Trophoblast cell (in vitro differentiated cells and primary cell): Measurements from ENCODE around the gene BMP8A.

Source experiments
- DNase-seq, 2 donors: peaks; one replicate each; pipeline ENCODE4 v3.0.0-alpha.2; 2016
- H2AFZ ChIP-seq: 2 replicates; pipeline ENCODE4 v1.6.1; 2013; ENCODE audit warnings: low read length, moderate library complexity, mild to moderate bottlenecking; ENCODE audit not compliant: insufficient read depth, poor library complexity
- H2AK5ac ChIP-seq: 2 replicates; pipeline ENCODE4 v1.6.1; 2013; ENCODE audit warnings: mild to moderate bottlenecking, low read length
- H2BK120ac ChIP-seq: 2 replicates; pipeline ENCODE4 v1.6.1; 2013; ENCODE audit warnings: low read length, mild to moderate bottlenecking, moderate library complexity; ENCODE audit not compliant: insufficient read depth, poor library complexity
- H2BK12ac ChIP-seq: 2 replicates; pipeline ENCODE4 v1.6.1; 2013; ENCODE audit warnings: mild to moderate bottlenecking, low read length, moderate library complexity
- H2BK5ac ChIP-seq: 2 replicates; pipeline ENCODE4 v1.6.1; 2013; ENCODE audit warnings: low read length, low read depth, moderate library complexity, mild to moderate bottlenecking; ENCODE audit not compliant: poor library complexity
- H3K14ac ChIP-seq: 2 replicates; pipeline ENCODE4 v1.6.1; 2013; ENCODE audit warnings: mild to moderate bottlenecking, low read length
- H3K18ac ChIP-seq: 2 replicates; pipeline ENCODE4 v1.6.1; 2013; ENCODE audit warnings: mild to moderate bottlenecking, low read length
- H3K23ac ChIP-seq: 2 replicates; pipeline ENCODE4 v1.6.1; 2013; ENCODE audit warnings: low read length
- H3K27ac ChIP-seq: 2 replicates; pipeline ENCODE4 v1.5.1; 2013; ENCODE audit warnings: low read depth, mild to moderate bottlenecking, inconsistent platforms, low read length, moderate library complexity
- H3K27me3 ChIP-seq: 2 replicates; pipeline ENCODE4 v1.6.1; 2013; ENCODE audit warnings: inconsistent platforms, mild to moderate bottlenecking, low read length, moderate library complexity; ENCODE audit not compliant: insufficient read depth
- H3K36me3 ChIP-seq, 2 experiments: 1 replicate in 1 of 2; 2 replicates in 1 of 2; pipeline ENCODE4 v1.6.1; 2013; ENCODE audit warnings: low read length in 2 of 2, mild to moderate bottlenecking in 2 of 2, moderate library complexity in 1 of 2; ENCODE audit not compliant: insufficient read depth in 2 of 2, control insufficient read depth in 1 of 2
- H3K4ac ChIP-seq: 2 replicates; pipeline ENCODE4 v1.6.1; 2013; ENCODE audit warnings: low read depth, mild to moderate bottlenecking, low read length, moderate library complexity
- H3K4me1 ChIP-seq, 2 experiments: 1 replicate in 1 of 2; 2 replicates in 1 of 2; pipeline ENCODE4 v1.6.1; 2013; ENCODE audit warnings: low read length in 2 of 2, mild to moderate bottlenecking in 2 of 2, moderate library complexity in 1 of 2; ENCODE audit not compliant: insufficient read depth in 2 of 2, control insufficient read depth in 1 of 2
- H3K4me2 ChIP-seq: 2 replicates; pipeline ENCODE4 v1.6.1; 2013; ENCODE audit warnings: inconsistent platforms, mild to moderate bottlenecking, low read length, moderate library complexity
- H3K4me3 ChIP-seq: 2 replicates; pipeline ENCODE4 v1.5.1; 2013; ENCODE audit warnings: mild to moderate bottlenecking, low read depth, low read length, inconsistent platforms
- H3K79me1 ChIP-seq: one replicate; pipeline ENCODE4 v1.6.1; 2013; ENCODE audit warnings: low read length
- H3K79me2 ChIP-seq: 2 replicates; pipeline ENCODE4 v1.6.1; 2013; ENCODE audit warnings: low read length, mild to moderate bottlenecking; ENCODE audit not compliant: control insufficient read depth, insufficient read depth, poor library complexity
- H3K9ac ChIP-seq: 2 replicates; pipeline ENCODE4 v1.6.1; 2013; ENCODE audit warnings: mild to moderate bottlenecking, low read length
- H3K9me3 ChIP-seq: 2 replicates; pipeline ENCODE4 v1.6.1; 2013; ENCODE audit warnings: low read depth, mild to moderate bottlenecking, control low read depth, inconsistent platforms, low read length; ENCODE audit not compliant: insufficient read depth
- H4K12ac ChIP-seq: 2 replicates; pipeline ENCODE4 v1.6.1; 2013; ENCODE audit warnings: low read depth, mild to moderate bottlenecking, low read length, moderate library complexity
- H4K8ac ChIP-seq: 2 replicates; pipeline ENCODE4 v1.6.1; 2013; ENCODE audit warnings: low read depth, mild to moderate bottlenecking, low read length, moderate library complexity
- H4K91ac ChIP-seq: one replicate; pipeline ENCODE4 v1.6.1; 2013; ENCODE audit warnings: low read depth, mild to moderate bottlenecking, low read length, moderate library complexity
- WGBS: extraction: QIAGEN DNeasy Blood & Tissue Kit; methylation state at CpG from one replicate; pipeline ENCODE4 v1.1.7; 2013; ENCODE audit warnings: missing lambda C conversion rate; ENCODE audit not compliant: insufficient read length, insufficient coverage; ENCODE audit errors: extremely low coverage; 5-methylcytosine and 5-hydroxymethylcytosine counted together

Gene BMP8A

DNA sequence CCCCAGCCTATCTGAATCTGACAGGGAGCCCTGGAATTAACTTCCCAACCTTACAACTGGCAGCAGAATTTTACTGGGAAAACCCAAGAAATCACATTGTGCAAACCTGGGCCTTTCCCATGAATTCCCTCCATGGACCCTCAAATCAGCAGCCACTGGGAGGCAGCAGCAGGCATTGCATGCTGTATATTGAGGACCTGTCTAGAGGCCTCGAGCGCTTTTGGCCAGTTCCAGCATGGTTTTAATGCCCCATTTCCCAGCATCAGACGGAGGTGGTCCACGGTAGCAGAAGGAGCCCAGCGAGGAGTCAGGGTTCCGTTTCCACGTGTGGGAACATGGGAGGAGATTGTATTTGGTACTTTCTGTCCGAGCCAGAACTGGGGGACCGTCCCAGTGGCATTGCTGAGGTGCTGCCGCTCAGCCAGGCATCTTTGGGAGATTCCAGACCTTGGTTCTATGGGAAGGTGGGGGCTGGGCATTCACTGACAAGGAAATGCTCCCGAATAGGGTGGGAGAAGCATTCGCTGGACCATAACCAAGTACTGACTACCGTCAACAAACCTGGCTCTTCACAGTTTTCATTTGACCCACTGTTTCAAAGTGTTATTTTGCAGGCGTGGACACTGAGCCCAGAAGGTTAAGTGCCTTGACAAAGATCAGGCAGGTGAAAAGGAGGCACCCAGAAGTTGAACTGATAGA is 15.9 kb downstream of the BMP8A start:
- no peak overlapping the region for H3K14ac ChIP-seq
- no peak overlapping the region for H3K4me3 ChIP-seq
- no peak overlapping the region for H3K18ac ChIP-seq
- no peak overlapping the region for H3K4me2 ChIP-seq
- H3K4ac ChIP-seq, result no peak overlapping the region
- H2AFZ ChIP-seq, result no peak overlapping the region
- H3K23ac ChIP-seq, result no peak overlapping the region
- no peaks in the 10 kb centered on the region for H3K79me2 ChIP-seq
- H2BK12ac ChIP-seq, result no peak overlapping the region
- H3K4me1 ChIP-seq, result no peaks in the 10 kb centered on the region
- H3K9me3 ChIP-seq, result peaks cover 2% of the 10 kb centered on the region
- no peak overlapping the region for H4K91ac ChIP-seq
- H3K79me1 ChIP-seq, result no peaks in the 10 kb centered on the region
- H3K27ac ChIP-seq, result no peak overlapping the region
- H2BK5ac ChIP-seq, result no peak overlapping the region
- DNase-seq, result no peak
- no peaks in the 10 kb centered on the region for H3K36me3 ChIP-seq
- H2BK120ac ChIP-seq, result no peak overlapping the region
- no peaks in the 10 kb centered on the region for H3K27me3 ChIP-seq
- no peak overlapping the region for H2AK5ac ChIP-seq
- no peak overlapping the region for H3K9ac ChIP-seq
- no peak overlapping the region for H4K8ac ChIP-seq
- no CpG with 5 or more reads among the region's 14 CpGs for WGBS
- H4K12ac ChIP-seq, result no peak overlapping the region

DNA sequence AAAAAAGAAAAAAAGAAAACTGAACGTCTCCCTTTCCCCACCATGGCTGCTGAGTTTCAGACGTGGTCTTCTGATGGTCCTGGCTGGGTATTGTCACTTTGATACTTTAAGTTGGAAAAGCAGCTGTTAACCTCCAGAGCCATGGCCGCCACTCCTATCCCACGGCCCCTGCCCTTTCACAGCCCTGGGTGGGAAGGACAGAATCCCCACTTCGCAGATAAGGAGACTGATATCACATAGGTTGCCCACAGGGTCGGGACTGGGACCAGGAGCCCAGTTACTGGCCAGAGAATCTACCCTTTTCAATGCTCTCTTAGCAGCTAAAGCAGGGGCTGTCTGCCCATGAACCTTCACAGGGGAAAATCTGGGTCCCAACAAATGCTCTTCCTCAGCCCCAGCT is 16.8 kb downstream of the BMP8A start:
- H3K27ac ChIP-seq, result no peak overlapping the region
- no peak overlapping the region for H2BK5ac ChIP-seq
- H3K4me1 ChIP-seq, result no peaks in the 10 kb centered on the region
- no peak overlapping the region for H3K14ac ChIP-seq
- H3K79me2 ChIP-seq, result no peaks in the 10 kb centered on the region
- no peaks in the 10 kb centered on the region for H3K36me3 ChIP-seq
- WGBS, result no CpG with 5 or more reads among the region's 6 CpGs
- H2BK12ac ChIP-seq, result no peak overlapping the region
- H2AK5ac ChIP-seq, result no peak overlapping the region
- H4K12ac ChIP-seq, result no peak overlapping the region
- no peak overlapping the region for H3K4me2 ChIP-seq
- H3K4ac ChIP-seq, result no peak overlapping the region
- no peak overlapping the region for H3K9ac ChIP-seq
- peaks cover 2% of the 10 kb centered on the region for H3K9me3 ChIP-seq
- no peak overlapping the region for H2BK120ac ChIP-seq
- H2AFZ ChIP-seq, result no peak overlapping the region
- H3K79me1 ChIP-seq, result no peaks in the 10 kb centered on the region
- H3K23ac ChIP-seq, result no peak overlapping the region
- H4K8ac ChIP-seq, result no peak overlapping the region
- H3K18ac ChIP-seq, result no peak overlapping the region
- H3K27me3 ChIP-seq, result no peaks in the 10 kb centered on the region
- no peak overlapping the region for H4K91ac ChIP-seq
- H3K4me3 ChIP-seq, result no peak overlapping the region
- no peak for DNase-seq

DNA sequence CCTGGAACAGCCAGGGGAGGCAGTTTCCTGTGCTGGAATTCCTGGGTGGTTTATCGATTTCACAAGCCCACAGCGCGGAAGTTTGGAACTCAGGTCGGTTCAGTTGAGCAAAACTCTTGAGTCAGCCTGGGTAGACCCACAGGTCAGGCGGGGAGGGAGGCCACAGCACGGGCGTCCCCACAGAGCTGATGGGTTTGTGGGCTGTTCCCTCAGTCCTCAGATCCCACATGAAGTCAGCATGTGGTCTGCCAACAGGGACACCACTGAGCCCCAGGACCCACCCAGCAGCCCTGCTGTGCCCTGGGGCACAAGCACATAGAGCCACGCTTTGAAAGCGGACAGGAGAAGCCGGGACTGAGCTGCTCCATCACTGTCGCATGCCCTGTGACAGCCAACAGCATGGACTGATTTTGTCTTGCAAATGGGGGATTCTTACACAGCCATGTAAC is 17.4 kb downstream of the BMP8A start:
- H3K9ac ChIP-seq, result no peak overlapping the region
- H3K9me3 ChIP-seq, result peaks cover 2% of the 10 kb centered on the region
- H3K79me1 ChIP-seq, result no peaks in the 10 kb centered on the region
- H4K12ac ChIP-seq, result no peak overlapping the region
- no peak overlapping the region for H2BK120ac ChIP-seq
- no peak overlapping the region for H4K8ac ChIP-seq
- H4K91ac ChIP-seq, result no peak overlapping the region
- no peak overlapping the region for H3K4ac ChIP-seq
- H3K27me3 ChIP-seq, result no peaks in the 10 kb centered on the region
- H2BK5ac ChIP-seq, result no peak overlapping the region
- H3K14ac ChIP-seq, result no peak overlapping the region
- H3K79me2 ChIP-seq, result no peaks in the 10 kb centered on the region
- no peaks in the 10 kb centered on the region for H3K4me1 ChIP-seq
- no peak overlapping the region for H2AK5ac ChIP-seq
- H3K18ac ChIP-seq, result no peak overlapping the region
- peak in 1 of 2 donors; percentile 22 for DNase-seq
- no peak overlapping the region for H3K4me3 ChIP-seq
- no peak overlapping the region for H2BK12ac ChIP-seq
- no peak overlapping the region for H3K4me2 ChIP-seq
- WGBS, result no CpG with 5 or more reads among the region's 11 CpGs
- H3K27ac ChIP-seq, result no peak overlapping the region
- no peak overlapping the region for H3K23ac ChIP-seq
- H3K36me3 ChIP-seq, result no peaks in the 10 kb centered on the region
- H2AFZ ChIP-seq, result no peak overlapping the region

DNA sequence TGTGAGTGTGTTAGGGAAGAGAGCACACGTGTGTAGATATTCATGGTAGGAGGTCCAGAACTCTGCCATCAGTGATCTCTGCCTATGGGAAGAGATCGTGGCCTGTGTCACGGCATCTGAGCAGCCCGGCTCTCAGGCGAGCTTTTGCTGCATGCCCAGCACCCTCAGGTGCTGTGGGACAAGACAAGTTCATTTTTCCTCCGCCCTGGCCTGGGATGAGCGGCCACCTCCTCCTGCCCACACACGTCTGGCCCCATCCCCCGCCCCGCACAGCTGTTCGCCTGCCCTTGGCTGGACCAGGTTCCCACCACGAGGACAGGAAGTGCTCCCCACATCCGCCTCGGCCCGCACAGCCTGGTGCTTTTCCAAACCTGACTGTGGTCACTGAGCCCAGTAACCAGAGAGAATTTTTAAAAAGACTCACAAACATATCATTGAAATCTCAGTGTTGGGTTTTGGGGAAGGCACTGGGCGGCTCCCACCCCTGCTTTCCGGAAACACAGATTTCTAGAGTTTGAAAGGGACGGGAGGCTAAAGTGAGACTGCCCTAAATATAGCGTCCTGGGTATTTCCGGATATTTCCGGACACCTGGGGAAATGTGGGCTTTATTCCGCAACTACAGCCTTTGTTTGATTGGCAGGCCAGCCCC is 18.0 kb downstream of the BMP8A start:
- Histone ChIP-seq H4K12ac (no peak overlapping the region), H4K8ac (no peak overlapping the region), H3K4me1 (no peaks in the 10 kb centered on the region), H2BK120ac (no peak overlapping the region), H3K14ac (no peak overlapping the region), H3K4me3 (no peak overlapping the region), H4K91ac (no peak overlapping the region), H2BK12ac (no peak overlapping the region), H3K4me2 (no peak overlapping the region), H2BK5ac (no peak overlapping the region), H3K79me2 (no peaks in the 10 kb centered on the region), H2AFZ (no peak overlapping the region), H3K9me3 (peaks cover 2% of the 10 kb centered on the region), H3K9ac (no peak overlapping the region), H2AK5ac (no peak overlapping the region), H3K27ac (no peak overlapping the region), H3K27me3 (peaks cover under 1% of the 10 kb centered on the region), H3K23ac (no peak overlapping the region), H3K4ac (no peak overlapping the region), H3K36me3 (no peaks in the 10 kb centered on the region), H3K79me1 (no peaks in the 10 kb centered on the region), H3K18ac (no peak overlapping the region)
- no peak for DNase-seq
- WGBS, result no CpG with 5 or more reads among the region's 22 CpGs
